Neural progenitor cell (in vitro differentiated cells): ENCODE data around the gene SNX32.
"Not testable (repeated sequence)": the region's sequence is repeated elsewhere in the genome, so short reads cannot be mapped to it uniquely, and the experiment has no call there.

Experiments
- EZH2 ChIP-seq: fragments of 200-600 bp; sonication (generic); IDR thresholded peaks from 2 replicates; pipeline ENCODE4 v1.6.1; 2017; ENCODE audit warnings: antibody characterized with exemption, mild to moderate bottlenecking, moderate library complexity
- EZH2phosphoT487 ChIP-seq: fragments of 200-600 bp; sonication (generic); IDR thresholded peaks from 2 replicates; pipeline ENCODE4 v1.6.1; 2017; ENCODE audit warnings: antibody characterized with exemption
- TF ChIP-seq, protein P1 (sequence below): fragments of 200-600 bp; sonication (generic); IDR thresholded peaks from 2 replicates; pipeline ENCODE4 v1.5.1; 2017; ENCODE audit warnings: antibody characterized with exemption, mild to moderate bottlenecking

DNA sequence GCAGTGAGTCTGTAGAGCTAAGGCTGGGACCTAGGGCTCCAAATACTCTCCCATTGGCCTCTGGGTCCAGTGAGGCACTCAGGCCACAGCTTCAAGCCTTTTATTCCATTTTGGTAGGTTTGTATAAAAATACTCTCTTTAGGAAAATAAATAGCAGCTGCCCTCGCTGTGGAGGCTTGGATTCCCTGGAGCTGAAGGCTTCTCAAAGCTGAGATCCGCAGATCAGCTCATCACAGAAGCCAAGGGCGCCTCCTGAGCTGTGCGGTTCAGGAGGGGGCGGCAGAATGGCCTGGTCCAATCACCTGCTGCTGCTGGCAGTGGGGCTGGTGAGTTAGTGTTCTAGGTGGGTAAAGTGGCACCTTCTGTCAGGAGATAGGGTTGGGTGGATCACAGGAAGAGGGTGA is 58.4 kb downstream of the SNX32 start:
- TF ChIP-seq, protein P1, sequence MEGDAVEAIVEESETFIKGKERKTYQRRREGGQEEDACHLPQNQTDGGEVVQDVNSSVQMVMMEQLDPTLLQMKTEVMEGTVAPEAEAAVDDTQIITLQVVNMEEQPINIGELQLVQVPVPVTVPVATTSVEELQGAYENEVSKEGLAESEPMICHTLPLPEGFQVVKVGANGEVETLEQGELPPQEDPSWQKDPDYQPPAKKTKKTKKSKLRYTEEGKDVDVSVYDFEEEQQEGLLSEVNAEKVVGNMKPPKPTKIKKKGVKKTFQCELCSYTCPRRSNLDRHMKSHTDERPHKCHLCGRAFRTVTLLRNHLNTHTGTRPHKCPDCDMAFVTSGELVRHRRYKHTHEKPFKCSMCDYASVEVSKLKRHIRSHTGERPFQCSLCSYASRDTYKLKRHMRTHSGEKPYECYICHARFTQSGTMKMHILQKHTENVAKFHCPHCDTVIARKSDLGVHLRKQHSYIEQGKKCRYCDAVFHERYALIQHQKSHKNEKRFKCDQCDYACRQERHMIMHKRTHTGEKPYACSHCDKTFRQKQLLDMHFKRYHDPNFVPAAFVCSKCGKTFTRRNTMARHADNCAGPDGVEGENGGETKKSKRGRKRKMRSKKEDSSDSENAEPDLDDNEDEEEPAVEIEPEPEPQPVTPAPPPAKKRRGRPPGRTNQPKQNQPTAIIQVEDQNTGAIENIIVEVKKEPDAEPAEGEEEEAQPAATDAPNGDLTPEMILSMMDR, result not testable (repeated sequence)
- not testable (repeated sequence) for TF ChIP-seq EZH2, EZH2phosphoT487
